ENCODE data around the gene RARRES1.
"Not testable (repeated sequence)": the region's sequence is repeated elsewhere in the genome, so short reads cannot be mapped to it uniquely, and the experiment has no call there.

Gene RARRES1

GRCh38 chr3:158731486-158731885, 771 bp downstream of the RARRES1 start:
- no peak for DNase-seq

DNA sequence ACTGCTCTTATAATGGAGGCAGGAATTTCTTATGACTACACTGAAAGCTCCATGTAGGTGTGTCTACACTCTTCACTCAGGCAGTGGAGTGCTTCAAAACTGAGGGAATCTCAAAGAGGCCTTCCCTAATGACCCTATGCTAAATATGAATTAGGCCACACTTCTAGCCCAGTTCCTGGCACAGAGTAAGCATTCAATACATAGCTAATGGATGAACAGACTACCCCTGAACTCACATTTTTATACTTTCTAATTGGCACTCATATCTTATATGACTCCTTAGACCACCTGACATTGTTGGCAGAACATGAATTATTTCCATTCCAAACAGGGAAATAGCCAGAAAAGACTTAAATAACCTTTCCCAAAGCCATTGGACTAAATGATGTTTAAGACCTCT, 3.4 kb downstream of the RARRES1 start:
- no peak for DNase-seq

- DNase-seq = no peak
Observed at GRCh38 chr3:158728061-158728377, 4.2 kb downstream of the RARRES1 start.

- DNase-seq = peak; percentile 25
Observed at GRCh38 chr3:158727206-158728060, 4.8 kb downstream of the RARRES1 start.

DNA sequence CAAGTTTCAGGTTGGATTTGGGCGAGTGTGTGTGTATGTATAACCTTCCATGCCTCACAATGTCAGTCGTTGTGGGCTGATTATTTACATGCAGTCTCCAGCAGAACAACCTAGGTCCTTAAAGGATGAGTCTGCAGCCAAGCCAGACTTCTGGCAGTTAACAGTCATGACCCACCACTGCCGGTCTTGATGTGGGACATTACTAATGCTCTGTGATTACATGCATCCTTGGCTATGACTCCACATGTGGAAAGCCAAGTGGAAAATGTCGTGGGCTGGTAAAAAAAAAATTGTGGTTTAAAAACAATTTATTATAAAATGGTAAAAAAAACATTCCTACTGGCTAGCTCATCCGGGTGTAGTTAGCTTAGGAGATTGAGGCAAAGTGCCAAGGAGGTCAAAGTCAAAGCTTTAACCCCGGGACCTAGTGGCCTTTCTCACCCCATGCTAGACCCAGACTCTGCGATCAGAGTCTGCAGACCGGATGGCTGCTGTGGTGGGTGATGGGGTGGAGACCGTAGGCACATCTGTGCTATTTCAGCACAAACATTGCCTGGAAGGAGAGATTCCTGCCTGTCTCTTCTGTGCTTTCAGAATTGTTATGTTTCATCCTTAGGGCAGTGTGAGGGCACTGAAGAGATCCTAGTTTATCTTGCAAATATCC, 6.8 kb downstream of the RARRES1 start:
- DNase-seq = no peak

DNA sequence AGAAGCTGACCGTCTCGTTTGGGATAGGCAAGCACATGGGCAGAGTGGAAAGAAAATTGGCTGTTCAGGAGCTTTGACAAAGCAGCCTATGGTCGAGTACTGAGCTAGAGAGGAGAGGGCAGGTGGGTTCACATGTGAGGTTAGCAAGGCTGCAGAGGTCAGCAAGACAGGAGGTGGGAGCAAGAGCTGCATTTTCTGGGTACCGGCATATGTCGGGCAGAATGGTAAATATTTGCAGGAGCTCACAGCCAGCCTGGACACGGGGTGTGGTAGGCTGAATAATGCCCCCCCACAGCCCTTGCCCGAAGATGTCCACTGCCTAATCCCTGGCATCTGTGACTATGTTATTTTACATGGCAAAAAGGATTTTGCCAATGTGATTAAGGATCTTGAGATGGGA, 8.3 kb downstream of the RARRES1 start:
- DNase-seq = no peak

DNA sequence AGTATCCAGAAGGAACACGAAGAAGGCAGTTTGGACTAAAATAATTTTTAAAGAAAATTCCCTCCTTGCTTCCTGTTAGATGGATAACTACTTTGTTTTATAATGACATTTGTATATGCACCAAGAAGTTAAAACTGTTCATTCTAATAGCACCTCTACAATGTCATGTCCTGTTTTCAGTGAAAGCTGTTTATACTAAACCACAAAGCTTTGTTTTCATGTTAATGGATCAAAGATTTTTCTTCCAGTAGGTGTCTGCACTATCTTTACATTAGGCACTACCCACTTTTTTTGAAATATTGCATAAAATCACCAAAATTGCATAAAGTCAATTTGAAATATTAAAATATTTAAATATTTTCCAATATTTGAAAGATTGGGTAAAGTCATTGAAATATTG, 10.1 kb downstream of the RARRES1 start:
- DNase-seq = no peak

- DNase-seq = no peak
Observed at GRCh38 chr3:158718490-158719170, 13.6 kb downstream of the RARRES1 start.

DNA sequence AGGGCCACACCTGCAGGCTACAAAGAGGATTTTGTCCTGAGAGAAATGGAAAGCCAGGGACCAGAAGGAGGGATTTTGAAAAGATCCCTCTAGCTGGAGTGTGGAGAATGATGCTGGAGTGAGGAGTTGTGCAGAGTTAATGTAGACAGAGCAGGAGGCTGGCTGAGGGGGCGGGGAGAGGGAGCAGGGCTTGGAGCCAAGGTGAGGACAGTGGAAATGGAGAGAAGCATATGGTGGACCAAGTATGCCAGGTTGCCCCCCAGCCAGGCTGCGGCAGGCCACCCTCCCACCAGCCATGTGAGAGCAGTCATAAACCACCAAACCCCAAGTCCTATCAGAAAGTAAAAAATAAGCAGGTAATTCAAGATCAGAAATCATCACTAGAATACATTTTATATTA, 14.7 kb downstream of the RARRES1 start:
- no peak for DNase-seq

GRCh38 chr3:158713094-158713499, 19.2 kb downstream of the RARRES1 start:
- DNase-seq = no peak

DNA sequence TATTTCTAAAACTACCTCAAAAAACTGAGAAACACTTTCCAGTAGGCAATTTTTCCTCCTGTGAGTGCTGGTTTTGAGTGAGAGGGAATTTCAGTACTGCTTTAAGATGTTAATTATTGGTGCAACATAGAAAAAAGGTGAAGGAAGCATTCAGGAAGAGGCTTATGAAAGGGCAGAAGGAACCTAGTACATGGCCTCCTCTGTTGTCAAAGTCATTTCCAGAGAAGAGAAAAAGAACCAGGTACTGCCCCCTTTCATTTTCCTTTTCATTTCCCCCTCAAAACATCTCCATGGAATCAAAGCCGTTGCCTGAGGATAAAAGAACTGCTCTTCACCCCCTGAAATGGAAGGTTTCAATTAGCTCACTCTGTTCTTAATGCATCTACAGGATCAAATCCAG, 19.8 kb downstream of the RARRES1 start:
- DNase-seq = no peak

GRCh38 chr3:158711886-158712285, 20.4 kb downstream of the RARRES1 start:
- DNase-seq = no peak

DNA sequence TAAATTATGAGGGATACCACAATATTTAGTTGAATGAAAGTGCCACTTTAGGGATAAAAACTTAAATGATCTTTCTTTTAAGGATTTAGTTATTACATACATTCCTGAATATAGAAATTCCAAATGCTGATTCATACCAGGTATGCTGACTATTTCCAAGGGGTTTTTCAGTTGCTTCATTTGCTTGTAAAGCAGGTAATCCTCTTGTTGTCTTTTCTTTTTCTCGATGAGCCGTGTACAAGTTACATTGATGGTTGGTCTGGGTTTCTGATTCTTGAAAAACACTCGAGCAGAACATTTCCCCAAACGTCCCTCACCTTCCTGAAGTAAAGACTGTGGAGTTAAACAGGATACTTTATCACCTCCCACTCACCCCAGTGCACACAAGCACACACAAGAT, 21.7 kb downstream of the RARRES1 start:
- DNase-seq = no peak

- no peak for DNase-seq
Observed at GRCh38 chr3:158709666-158710083, 22.6 kb downstream of the RARRES1 start.

GRCh38 chr3:158703566-158703965, 28.7 kb downstream of the RARRES1 start:
- DNase-seq = no peak

GRCh38 chr3:158702815-158703481, 29.3 kb downstream of the RARRES1 start:
- DNase-seq = no peak

DNA sequence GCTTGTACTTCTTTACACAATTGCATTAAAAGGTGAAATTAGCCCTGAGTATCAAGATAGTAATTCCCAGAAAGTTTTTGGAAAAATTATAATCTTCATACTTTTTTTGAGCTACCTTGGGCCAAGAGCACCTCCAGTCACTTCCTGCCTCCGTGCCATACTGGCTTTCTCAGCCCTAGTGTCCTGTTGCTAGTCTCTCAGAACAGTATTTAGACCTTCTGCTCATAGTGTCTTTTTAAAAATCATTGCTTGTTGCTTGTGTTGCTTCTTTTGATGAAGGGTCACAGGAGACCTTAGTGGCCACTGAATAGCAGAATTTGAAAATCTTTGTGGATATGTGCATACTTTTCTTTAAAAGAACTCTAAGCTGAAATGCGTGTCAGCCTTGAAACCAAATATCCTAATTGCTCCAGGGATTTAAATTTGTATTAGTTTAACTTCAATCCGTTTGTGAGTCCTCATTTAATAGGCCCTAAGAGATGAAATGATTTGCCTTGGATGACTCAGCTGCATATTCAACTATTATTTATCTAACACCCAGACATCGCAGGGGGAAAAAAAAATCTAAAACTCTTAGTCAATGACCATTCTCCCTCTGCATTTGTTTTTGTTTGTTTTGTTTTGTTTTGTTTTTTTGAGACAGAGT, 30.7 kb downstream of the RARRES1 start:
- no peak for DNase-seq

DNA sequence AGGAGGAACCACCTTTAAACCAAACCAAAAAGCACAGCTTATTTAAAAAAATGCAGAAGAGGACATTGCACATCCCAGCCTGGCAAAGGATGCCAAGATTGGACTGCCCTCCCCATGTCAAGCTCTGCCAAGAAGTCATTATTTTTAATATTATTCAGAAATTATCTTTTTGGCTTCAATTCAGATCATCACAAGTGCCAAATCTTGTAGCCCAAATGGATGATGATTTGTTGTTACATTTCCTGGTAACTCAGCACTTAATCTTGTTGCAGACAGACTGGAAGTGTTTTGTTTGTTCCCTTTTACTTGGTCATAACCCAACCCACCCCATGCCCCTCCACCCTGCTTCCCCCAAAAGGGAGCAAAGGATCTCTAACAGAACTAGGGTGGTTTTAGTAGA, 31.7 kb downstream of the RARRES1 start:
- no peak for DNase-seq

DNA sequence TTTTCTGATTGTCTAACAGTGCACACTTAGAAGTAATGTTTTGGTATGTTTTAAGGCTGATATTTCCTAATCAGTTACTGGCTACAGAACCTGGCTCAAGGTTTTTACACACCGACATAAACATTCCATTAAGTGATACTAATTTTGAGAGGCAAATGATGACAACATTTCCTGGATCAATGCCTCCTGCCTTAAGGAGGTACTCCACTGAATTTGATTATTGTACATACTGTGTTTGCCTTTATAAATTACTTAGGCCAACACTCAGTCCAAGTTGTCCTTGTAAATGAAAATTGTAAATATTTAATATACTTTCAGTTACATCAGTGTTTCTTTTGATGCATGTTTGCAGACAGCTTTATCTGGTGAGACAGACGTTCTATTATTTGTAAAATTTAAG, 35.6 kb downstream of the RARRES1 start:
- DNase-seq = no peak

- DNase-seq = not testable (repeated sequence)
Observed at GRCh38 chr3:158693866-158694456, 38.3 kb downstream of the RARRES1 start.

DNA sequence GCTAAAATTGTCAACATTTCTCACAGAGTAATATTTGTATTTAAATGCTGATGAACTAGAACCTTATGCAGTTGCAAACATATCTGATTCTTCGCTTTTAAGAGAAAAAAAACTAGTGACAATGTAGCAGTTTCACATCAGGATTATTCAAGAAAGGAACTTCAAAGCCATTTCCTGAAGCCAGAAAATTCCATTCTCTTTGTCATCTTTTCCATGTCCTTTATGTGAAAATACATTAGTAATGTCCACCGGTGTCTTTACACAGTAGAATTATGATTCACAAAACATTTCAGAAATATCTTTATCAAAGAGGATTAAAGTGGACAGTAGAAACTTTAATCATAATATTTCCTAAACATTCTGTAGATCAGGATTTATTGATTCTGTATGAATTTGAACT, 47.1 kb downstream of the RARRES1 start:
- no peak for DNase-seq

DNA sequence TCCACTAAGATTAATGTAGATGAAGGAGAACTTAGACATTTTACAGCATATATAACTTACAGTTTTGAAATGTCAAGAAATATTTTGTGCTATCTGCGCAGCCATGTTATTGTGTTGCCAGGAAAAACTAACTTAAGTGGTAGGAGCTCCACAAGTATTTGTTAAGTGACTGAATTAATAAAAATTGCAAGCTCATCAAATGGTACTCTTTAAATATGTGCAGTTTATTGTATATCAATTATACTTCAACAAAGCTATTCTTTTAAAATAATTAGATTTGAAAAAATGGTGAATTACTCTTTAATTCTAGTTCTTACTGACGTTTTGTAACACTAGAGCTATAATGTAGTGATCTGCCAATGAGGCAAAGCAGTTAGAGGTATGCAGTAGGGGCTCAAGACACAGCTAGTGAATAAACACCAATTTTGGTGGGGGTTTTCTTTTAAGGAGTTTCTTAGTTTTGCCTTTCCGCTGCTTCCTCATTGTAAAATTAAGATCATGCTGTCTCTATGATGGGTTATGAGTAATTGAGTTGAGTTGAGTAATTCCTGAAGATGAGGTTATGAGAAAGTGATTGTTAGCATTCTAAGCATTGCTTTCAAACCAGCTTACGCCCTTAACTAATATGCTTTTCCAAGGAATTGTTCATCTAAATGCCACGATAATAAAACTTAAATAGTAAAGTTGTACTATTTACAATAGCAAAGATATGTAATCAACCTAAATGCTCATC, 48.9 kb downstream of the RARRES1 start:
- no peak for DNase-seq
